Measurements from ENCODE around the gene DEDD.

DEDD gene

GRCh38 chr1:161162806-161163205 lies 30.3 kb upstream of the DEDD start:
- DNase-seq: no peak

- DNase-seq: no peak
Measured at GRCh38 chr1:161162052-161162451, 29.6 kb upstream of the DEDD start.

GRCh38 chr1:161161652-161162051 lies 29.2 kb upstream of the DEDD start:
- no peak for DNase-seq

GRCh38 chr1:161160671-161161145 lies 28.2 kb upstream of the DEDD start:
- no peak for DNase-seq

GRCh38 chr1:161159913-161160243 lies 27.4 kb upstream of the DEDD start:
- no peak for DNase-seq

GRCh38 chr1:161159087-161159912 lies 26.8 kb upstream of the DEDD start, which contains the start of gene USP21:
Gene USP21 (plus strand): TSS chr1:161159500. CDS start chr1:161160641, 1,141 bp downstream.
- peak; percentile 86 to 92 for DNase-seq

- DNase-seq: no peak
Measured at GRCh38 chr1:161158316-161159010, 26.0 kb upstream of the DEDD start.

GRCh38 chr1:161157867-161158266 lies 25.4 kb upstream of the DEDD start:
- DNase-seq: no peak

- DNase-seq: peak; percentile 85 to 90
Measured at GRCh38 chr1:161153682-161154337, 21.3 kb upstream of the DEDD start, which contains the start of gene UFC1. Gene UFC1 (plus strand): TSS chr1:161153978. CDS start chr1:161153998, 20 bp downstream.

GRCh38 chr1:161153176-161153575 lies 20.7 kb upstream of the DEDD start:
- no peak for DNase-seq

GRCh38 chr1:161145832-161146231 lies 13.4 kb upstream of the DEDD start:
- no peak for DNase-seq

- DNase-seq: no peak
Measured at GRCh38 chr1:161140755-161141400, 8.4 kb upstream of the DEDD start.

- peak; percentile 66 to 77 for DNase-seq
Measured at GRCh38 chr1:161139766-161140165, 7.3 kb upstream of the DEDD start.

- DNase-seq: peak; percentile 19 to 27
Measured at GRCh38 chr1:161138431-161138830, 6.0 kb upstream of the DEDD start.

GRCh38 chr1:161137881-161138280 lies 5.4 kb upstream of the DEDD start:
- DNase-seq: no peak

GRCh38 chr1:161133220-161133740 lies 813 bp upstream of the DEDD start:
- no peak for DNase-seq

GRCh38 chr1:161131523-161132409 lies 701 bp downstream of the DEDD start:
- no peak for DNase-seq

- no peak for DNase-seq
Measured at GRCh38 chr1:161130266-161130665, 2.2 kb downstream of the DEDD start.

- no peak for DNase-seq
Measured at GRCh38 chr1:161128591-161129420, 3.7 kb downstream of the DEDD start.

GRCh38 chr1:161127649-161128048 lies 4.8 kb downstream of the DEDD start:
- DNase-seq: peak; percentile 15 to 26
